HG03045 (cell line): Measurements from ENCODE around the gene CLCN1.

Source experiments
- ATAC-seq: cut with Tn5 transposase; IDR thresholded peaks from one replicate; pipeline ENCODE4 v1.9.1; 2021; ENCODE audit warnings: mild to moderate bottlenecking, moderate library complexity; ENCODE audit not compliant: unreplicated experiment

The CLCN1 gene

DNA sequence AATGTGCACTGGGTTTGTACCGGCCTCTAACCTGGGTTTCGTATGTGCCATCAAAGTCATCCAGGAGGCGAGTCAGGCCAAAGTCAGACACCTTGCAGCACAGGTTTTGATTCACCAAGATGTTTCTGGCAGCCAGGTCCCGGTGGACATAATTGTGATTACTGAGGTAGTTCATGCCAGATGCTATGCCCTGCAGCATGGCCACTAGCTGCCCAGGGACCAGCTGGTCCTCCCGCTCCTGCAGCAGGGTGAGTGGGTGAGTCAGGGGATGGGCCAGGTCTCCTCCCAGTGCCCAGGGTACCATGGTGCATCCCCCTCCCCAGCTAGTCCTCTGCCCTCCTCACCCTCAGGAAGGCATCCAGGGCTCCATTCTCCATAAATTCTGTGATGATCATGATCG lies 78.9 kb downstream of the CLCN1 start:
- ATAC-seq = no peak

GRCh38 chr7:143395187-143396149 lies 79.6 kb downstream of the CLCN1 start:
- no peak for ATAC-seq

DNA sequence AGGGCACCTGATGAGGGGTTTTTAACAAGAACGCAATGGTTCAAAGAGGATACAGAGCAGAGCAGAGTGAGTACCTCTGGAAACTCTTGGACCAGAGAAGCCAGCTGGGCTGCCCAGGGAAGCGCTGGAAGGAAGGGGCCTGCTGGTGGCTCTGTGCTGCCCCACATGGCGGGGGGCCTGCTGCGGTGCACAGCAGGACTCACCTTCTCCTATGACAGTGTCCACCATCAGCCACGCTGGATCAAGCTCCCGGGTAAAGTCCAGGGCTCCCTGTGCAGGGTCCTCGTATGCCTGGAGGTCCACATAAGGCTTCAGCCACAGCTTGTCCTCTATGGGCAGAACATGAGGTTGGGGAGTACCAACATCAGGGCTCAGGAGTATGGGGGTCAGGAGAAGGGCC lies 80.3 kb downstream of the CLCN1 start:
- no peak for ATAC-seq

- no peak for ATAC-seq
Measured at GRCh38 chr7:143396625-143397556, 81.0 kb downstream of the CLCN1 start.

DNA sequence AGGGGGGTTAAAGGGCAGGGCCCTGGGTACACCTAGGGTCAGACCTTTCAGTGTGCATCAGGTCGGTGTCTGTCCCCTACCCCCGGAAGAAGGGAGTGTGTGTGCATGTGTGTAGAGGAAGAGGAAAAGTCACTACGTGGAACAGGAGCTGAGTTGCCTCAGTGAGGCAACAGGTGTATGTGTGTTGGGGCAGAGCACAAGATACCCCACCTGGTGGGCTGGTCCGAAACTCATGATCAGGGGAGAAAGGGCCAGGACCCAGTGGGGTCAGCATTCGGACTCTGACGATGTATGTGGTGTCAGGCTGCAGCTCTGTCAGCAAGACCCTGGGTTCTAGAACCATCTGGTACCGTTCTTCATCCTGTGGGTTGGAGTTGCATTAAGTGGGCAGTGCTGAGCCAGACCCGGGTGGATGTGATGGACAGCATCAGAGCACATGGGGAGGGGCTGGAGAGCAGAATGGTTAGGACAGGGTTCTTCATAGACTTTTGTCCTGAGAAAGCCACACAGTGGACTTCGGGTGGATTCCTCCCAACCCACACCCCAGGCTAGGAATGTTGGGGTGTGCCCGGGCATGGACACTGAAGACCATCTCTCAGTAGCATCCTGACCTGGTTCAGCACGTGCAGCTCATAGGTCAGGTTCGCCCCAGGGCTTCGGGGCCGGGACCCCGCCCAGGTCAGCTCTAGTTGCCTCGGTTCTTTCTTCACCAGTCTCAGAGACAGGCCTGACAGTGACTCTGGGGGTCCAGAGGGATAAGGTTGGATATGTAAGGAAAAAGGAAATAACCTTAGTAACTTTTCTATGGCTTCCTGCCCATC lies 82.0 kb downstream of the CLCN1 start:
- no peak for ATAC-seq

- ATAC-seq = no peak
Measured at GRCh38 chr7:143398616-143399015, 82.7 kb downstream of the CLCN1 start.

GRCh38 chr7:143399151-143399550 lies 83.2 kb downstream of the CLCN1 start:
- no peak for ATAC-seq

DNA sequence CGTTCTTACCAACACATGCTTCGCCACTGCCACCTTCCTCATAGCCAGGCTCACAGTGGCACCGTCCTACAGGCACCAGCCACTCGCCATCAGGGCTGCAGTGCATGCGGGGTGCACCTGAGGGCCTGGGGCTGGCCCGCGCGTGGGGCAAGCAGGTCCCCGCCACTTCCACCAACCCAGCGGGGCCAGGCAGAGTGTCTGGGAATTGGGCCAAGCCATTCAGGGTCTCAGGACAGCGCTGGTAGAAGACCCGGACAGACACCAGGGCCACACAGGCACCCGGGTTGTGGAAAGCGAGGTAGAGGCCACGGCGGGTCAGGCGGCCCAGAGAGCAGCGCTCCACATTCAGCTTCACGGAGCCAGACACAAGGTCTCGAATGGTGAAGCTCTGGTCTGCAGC lies 83.7 kb downstream of the CLCN1 start:
- no peak for ATAC-seq

DNA sequence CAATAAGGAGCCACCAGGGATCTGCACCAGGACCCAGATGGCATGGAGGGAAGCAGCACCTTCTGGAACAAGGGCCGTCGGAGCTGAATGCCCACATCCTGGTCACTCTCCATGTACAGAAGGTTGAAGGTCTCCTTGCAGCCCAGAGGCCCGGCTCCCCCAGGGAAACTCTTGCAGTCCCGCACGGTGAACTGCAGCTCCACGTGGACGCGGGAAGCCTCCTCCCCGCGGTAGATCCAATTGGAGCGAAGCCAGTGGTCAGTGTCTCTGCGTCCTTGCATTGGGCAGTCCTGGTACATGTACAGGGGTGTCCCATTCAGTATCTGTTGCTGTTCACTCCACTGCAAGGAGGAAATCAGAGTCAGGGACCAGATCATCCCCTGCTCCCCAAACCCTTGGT lies 85.4 kb downstream of the CLCN1 start:
- ATAC-seq = no peak
